HEK293T (cell line): ENCODE measurements around the gene ATF7.

Experiments
- BHLHE40 ChIP-seq: fragments of 450-650 bp; IDR thresholded peaks from 2 replicates; pipeline ENCODE4 v1.6.1; 2016; ENCODE audit warnings: mild to moderate bottlenecking, moderate library complexity, borderline replicate concordance
- CTBP1 ChIP-seq: fragments of 450-650 bp; IDR thresholded peaks from 2 replicates; pipeline ENCODE4 v1.6.1; 2016; ENCODE audit warnings: borderline replicate concordance
- ELF4 ChIP-seq: fragments of 450-650 bp; IDR thresholded peaks from 2 replicates; pipeline ENCODE4 v1.6.1; 2017; ENCODE audit warnings: antibody characterized with exemption
- FOXA1 ChIP-seq: fragments of 450-650 bp; IDR thresholded peaks from 2 replicates; pipeline ENCODE4 v1.6.1; 2016; ENCODE audit warnings: mild to moderate bottlenecking
- FOXK2 ChIP-seq: fragments of 450-650 bp; IDR thresholded peaks from 2 replicates; pipeline ENCODE4 v1.6.1; 2016; ENCODE audit warnings: mild to moderate bottlenecking
- FOXM1 ChIP-seq: fragments of 450-650 bp; IDR thresholded peaks from 2 replicates; pipeline ENCODE4 v1.6.1; 2017; ENCODE audit warnings: mild to moderate bottlenecking, borderline replicate concordance
- LEF1 ChIP-seq: fragments of 450-650 bp; IDR thresholded peaks from 2 replicates; pipeline ENCODE4 v1.6.1; 2017; ENCODE audit warnings: mild to moderate bottlenecking, borderline replicate concordance
- NFRKB ChIP-seq: fragments of 450-650 bp; IDR thresholded peaks from 2 replicates; pipeline ENCODE4 v1.6.1; 2016; ENCODE audit warnings: mild to moderate bottlenecking, moderate library complexity
- SP1 ChIP-seq: fragments of 450-650 bp; IDR thresholded peaks from 2 replicates; pipeline ENCODE4 v1.6.1; 2017
- SUZ12 ChIP-seq: fragments of 450-650 bp; IDR thresholded peaks from 2 replicates; pipeline ENCODE4 v1.6.1; 2016; ENCODE audit warnings: mild to moderate bottlenecking
- TARDBP ChIP-seq: fragments of 450-650 bp; IDR thresholded peaks from 2 replicates; pipeline ENCODE4 v1.6.1; 2016

DNA sequence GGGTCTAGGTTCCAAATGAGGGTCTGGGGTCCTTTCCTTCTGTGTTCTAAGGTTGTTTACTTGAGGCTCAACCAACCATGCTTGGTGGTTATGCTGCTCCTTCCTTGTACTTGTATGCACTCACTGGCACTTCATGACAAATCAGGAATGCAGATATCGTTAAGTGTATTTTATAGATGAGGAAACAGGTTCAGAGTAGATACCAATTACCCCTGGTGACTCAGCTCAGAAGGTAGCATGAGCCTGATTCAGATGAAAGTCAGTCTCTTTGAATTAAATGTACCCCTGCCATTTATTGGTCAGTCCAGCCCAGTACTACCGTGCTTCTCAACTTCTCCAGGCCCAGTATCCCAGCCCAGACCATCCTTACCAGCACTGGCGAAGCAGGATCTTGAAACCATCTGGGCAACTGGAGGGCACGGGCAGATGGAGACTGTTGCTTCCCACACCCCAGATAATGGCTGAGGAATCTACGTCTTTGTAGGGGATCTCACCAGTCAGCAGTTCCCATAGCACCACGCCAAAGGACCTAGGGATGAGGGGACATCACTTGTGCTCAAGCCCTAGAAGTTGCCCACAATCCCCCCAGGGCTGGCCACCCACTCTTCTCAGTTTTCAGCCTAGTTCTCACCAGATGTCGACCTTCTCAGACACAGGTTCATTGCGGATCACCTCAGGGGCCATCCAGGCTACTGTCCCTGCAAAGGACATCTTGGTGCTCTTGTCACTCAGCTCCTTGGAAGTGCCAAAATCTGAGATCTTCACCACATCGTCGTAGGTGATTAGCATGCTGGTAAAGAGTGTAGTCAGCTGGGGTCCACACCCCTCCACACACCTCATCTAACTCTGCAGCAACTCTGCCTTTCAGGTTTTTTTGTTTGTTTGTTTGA is 141.3 kb downstream of the ATF7 start:
- TF ChIP-seq SP1 (no peak), FOXA1 (no peak), BHLHE40 (no peak), FOXM1 (no peak), SUZ12 (no peak), ELF4 (no peak), TARDBP (no peak), NFRKB (no peak), CTBP1 (no peak), LEF1 (no peak), FOXK2 (no peak)
